HG03469 (cell line): ENCODE data around the gene CHCHD3.
A peak's percentile ranks its signal among the peaks of the same experiment; 100 is the strongest.

Experiments used
- ATAC-seq: cut with Tn5 transposase; IDR thresholded peaks from one replicate; pipeline ENCODE4 v1.9.1; 2021; ENCODE audit warnings: mild to moderate bottlenecking, moderate library complexity, moderate number of reproducible peaks; ENCODE audit not compliant: unreplicated experiment

The CHCHD3 gene

DNA sequence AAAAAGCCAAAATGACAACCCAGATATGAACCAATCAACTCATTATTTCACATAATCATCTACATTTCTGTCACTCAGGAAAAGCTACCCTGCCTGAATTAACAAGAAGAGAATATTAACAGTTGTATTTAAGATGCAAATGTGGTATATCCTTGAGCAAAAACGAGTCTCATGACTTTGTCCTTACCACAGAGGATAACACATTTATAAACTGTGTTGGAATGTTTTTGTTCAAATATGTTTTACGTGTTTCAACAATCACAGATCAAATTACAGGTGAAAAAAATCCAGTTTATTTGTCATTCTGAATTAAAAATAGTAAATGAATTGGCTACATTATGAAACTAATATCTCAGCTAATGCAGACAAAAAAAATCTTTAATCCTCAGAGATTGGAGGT, 34.6 kb downstream of the CHCHD3 start:
- no peak for ATAC-seq

DNA sequence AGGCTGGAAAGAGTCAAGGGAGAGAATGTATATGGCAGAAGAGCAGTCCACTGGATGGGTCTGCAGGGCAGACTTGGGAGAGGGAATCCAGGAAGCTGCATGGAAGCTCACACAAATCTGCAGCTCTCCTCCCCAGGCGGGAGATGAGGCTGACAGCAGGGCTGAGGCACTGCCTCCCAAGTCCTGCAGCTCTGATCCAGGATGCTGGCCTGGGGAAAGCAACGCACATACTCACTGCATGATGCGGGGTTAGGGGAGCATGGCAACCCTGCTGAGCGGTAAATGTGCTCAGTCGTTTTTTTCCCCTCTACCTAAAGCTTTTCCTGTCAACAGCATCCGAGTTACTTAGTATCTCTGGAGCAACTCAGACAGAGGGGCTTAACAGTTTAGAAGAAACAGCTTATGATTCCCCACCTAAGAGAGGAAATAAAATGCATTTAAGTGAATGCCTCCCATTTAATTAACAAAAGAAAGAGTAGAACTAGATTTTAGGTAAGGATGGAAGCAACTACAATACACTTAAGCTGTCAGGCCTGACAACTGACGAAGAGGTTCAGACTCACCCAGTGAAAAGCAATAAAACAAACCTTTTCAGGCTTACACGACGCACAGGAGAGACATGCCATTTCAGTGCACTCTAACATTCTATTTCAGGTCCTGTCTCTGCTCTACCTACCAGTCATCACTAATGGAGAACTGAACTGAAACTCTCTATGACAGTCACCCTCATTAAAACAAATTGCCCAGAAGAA, 37.0 kb downstream of the CHCHD3 start:
- no peak for ATAC-seq

DNA sequence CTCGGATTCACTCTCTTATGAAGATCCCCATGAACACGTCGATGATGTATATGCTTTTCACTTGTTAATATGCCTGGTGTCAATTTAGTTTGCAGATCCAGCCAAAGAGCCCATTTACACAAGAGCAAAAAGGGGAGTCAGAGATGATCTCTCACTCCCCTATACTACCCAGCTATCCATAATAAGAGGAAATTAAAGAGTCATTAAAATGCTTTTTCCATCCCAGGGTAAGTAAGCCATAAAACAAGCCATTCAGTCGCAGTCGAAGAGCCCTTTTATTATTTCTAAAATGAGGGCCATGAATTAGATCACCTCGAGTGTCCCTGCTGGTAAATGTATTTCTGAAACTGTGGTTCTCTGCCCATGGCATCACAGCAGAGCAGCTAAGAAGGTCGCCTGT, 41.2 kb downstream of the CHCHD3 start:
- no peak for ATAC-seq

DNA sequence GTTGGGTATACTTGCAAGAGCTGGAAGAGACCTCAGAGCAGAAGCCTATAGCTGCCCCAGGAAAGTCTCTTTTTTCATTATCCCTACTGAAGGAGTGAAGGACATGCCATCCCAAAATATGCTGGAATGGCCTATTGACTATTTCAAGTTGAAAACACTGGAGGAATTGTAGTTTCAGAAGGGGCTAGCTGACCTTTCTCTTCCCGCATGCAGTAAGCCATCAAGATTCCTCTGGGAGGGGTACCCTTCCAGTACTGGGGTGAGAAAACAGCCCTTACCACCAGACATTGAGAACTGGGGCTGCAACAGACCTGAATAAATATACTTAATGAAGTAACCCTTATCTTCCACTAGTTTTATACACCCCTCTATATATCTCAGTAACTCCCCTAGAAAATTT, 41.7 kb downstream of the CHCHD3 start:
- ATAC-seq, result no peak

DNA sequence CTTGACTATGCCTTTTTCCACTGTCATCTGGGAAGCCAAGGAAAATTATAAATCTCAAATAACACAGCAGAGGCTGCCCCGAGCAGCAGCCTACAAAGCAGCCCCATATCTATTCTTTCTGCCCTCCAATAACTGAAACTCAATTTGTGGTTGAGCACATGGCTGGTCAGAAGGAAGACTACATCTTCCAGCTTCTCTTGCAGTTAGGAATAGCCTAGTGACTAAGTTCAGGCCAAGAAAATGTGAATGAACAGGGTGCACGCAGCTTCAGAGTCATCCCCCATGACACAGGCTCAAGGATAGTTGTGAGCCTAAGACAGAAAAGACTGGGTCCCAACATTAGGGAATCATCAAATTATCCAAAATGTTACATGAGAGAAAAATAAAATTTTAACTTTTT, 42.3 kb downstream of the CHCHD3 start:
- no peak for ATAC-seq

DNA sequence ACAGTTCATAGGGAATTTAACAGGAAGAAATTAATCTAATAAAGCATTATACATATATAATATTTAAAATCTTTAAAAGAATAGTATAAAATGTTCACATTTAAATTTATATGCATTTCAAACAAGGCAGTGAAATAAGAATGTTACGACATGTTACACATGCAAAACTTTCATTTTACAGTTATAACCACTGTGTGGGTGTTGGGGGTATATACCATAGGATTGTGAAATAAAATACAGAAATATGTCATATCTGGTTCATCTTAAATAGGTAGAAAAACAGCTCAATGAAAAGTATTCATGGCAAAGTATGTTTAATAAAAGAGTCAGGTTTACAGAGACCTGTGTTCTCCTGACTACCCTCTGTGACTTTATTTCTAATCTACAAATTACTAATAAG, 45.6 kb downstream of the CHCHD3 start:
- ATAC-seq, result no peak

DNA sequence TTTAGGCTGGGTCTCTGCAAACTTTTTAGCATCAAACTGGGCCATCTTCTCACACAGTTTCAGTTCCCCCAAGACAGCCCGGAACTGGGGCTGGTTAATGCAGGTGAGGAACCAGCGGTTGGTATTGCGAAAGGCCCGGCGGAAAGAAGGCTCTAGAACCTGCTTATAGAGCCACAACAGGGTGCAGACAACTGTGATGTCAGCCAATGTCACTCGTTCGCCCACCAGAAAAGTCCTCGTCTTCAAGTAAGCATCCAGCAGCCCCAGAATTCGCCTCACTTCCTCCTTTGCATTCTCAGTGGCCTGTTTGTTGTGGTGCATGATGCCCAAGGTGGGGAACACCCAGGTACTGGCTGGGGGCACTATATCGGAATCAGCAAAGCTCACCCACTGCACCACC, 46.6 kb downstream of the CHCHD3 start:
- ATAC-seq, result peak; percentile 72

DNA sequence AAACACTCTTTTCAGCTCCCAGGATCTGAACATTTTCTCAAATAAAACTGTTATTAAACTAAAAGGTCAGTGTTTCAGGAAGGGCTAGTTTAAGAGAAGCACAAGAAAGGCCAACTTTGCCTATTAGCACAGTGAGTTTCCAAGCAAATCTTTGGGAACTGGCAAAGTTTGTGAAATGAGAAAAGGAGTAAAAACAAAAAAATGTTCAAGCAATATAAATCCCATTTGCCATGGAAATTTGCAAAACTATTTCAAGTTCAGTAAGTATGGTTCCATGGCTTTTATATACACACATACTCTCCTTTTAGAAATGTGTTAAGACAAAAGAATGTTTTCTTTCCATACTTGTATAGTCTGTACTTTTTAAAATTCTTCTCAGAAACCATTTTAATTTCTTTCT, 51.5 kb downstream of the CHCHD3 start:
- no peak for ATAC-seq

DNA sequence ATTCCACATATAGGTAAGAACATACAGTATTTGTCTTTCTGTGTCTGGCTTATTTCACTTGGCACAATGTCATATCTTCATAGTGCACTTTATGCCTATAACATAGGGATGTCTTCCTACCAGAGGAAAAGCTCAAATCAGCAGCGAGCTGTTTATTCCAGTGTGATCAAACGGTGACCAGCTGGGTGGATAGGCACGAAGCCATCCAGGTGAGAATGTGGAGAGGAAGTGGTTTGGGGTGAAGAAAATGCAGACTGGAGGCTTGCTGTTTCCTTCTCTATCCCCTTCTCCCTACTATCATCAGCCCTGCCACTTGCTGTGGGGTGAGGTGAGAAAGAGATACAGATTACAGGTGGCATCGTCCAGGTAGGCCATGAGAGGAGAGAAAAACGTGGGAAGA, 52.4 kb downstream of the CHCHD3 start:
- ATAC-seq, result no peak

DNA sequence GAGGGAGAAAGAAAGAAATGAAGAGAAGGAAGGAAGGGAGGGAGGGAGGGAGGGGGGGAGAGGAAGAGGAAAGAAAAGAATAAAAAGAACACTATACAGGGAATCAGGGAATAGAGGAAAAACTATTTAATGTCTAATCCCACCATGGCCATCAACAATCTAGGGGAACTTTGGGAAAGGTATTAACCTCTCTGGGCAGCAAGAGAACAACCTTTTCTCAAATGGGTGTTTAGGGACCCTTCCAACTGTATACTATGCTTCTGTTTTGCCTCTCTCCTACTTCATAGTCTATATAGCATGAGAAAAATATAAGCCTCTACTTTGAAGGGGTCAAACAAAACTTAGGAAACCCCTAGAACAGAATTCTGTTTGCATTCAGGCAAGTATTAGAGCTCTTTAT, 54.5 kb downstream of the CHCHD3 start:
- no peak for ATAC-seq

DNA sequence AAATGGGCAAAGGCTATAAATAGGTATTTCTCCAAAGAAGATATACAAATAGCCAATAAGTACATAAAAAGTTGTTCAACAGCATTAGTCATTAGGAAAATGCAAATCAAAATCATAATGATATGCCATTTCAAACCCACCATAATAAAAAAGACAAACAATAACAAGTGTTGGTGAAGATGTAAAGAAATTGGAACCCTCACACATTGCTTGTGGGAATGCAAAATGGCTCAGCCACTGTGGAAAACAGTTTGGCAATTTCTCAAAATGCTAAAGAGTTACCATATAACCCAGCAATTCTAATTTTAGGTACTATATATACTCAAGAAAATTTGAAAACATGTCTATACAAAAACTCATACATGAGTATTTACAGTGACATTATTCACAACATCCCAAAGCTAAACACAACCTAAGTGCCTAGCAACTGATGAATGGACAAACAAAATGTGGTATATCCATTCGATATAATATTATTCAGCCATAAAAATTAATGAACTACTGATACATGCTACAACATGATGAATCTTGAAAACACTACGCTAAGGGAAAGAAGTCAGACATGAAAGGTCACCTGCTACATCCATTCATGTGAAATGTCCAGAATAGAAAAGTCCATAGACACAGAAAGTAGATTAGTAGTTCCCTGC, 55.6 kb downstream of the CHCHD3 start:
- ATAC-seq, result no peak

DNA sequence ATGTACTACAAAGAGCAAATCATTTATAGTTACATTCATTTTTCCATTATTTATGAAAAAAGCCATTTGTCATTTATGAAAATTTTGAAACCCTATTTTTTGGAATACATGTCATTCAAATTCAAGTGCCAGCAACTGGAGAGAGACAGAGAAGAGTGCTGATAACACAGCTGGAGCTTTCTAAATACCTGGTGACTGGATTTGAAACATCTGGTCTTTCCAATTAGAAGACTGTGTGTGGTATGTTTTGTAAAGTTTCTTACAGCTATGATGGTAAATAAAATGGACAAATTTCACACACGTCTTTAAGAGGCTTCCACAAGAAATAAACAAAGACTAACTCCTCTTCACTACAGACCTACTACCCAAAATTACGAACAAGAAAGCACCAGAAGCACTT, 56.8 kb downstream of the CHCHD3 start:
- ATAC-seq, result no peak

DNA sequence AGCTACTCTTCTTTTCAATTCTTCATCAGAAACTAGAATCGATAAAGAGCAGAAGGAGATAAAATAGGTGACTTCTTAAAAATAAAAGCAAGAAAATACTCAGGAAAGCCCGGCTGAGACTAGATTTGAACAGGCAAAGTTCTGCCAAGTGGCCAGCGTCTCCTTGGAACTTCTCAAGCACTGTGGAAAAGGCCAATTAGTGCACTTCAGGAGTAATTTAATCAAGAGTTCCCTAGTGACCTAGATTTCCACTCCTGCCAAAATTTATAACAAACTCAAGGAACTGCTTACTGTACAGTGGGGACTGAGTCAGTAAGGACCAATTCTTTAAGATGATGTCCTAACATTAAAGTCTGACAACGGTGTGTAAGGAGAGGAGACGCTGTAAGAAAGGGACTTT, 57.3 kb downstream of the CHCHD3 start:
- no peak for ATAC-seq

DNA sequence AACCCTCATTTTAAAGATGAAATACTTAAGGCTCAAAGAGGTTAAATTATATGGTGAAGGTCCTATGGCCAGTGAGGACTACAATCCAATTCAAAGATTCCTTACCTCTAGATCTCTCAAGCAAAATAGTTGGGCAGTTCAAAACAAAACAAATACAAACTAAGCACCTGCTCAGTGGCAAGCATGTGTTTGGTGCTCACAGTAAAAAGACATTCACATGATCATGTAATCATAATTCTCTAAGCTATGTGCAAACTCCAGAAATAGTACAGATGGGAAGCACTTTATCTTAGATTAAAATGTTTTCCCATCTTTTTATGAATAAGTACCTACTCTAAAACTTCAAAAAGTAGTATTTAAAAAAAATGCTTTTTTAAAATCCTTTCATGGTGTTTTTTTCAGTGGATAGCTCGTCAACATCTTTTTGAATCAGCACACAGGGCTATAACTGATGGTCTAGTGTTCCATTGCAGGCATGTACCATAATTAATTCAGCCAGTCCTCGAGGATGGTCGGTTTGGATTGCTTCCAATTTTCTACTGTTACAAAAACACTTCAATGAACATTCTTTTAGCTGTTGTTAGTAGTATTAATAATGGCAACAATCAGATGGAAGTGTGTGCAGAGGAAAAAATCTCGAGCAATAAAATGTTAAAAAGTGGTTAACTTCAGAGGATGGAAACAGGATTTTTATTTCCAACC, 58.4 kb downstream of the CHCHD3 start:
- ATAC-seq, result no peak

DNA sequence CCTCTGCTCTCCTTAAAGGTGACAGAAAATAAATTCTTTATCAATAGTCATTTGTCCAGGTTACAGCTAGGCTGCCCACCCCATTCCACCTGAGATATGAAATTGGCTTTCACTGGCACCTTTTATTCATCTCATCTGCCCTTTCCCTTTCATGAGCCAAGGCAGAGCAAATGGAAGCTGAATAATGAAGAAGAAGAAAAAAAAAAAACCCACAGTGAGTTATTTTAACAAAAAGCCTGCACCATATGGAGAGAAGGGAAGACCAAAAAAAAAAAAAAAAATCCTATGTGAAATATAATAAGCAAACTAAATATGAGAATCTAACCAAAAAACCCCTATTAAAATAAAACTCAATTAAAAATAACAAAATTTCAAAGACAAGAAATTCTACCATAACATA, 59.2 kb downstream of the CHCHD3 start:
- no peak for ATAC-seq

DNA sequence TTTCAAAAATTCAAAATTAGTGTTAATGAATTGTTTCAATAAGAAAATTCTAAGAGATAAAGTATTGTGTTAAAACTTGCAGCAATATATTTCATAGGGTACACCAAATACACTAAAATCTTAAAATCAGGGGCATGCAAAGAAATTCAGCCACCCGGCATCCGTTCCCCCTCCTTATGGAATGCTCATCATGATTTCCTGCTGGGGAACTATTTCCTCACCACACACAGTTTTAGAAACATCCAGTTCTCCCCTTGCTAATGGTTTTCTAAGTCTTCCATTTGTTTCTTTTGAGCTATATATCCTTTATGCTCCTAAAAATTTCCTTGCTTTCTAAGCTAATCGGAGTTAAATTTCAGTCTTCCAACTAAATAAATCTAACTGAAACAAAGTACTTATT, 60.7 kb downstream of the CHCHD3 start:
- ATAC-seq, result no peak

DNA sequence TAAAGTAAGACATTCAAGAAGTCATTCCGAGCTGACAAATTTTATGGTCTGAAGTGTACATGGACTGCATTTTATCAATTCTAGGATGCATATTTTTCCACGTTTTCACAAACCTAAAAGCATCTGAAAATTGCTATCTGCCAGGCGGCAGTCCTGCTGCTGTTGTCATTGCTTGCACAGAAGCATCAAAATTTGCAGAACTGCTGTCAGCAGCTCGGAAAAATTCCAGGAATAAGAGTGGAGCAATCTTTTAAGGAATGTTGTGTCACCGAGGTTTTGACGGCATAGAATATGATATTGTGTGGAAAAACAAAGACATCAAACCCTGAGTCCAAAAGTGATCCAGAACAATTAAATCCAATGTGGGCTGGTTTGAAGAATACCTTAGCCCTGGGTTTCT, 61.4 kb downstream of the CHCHD3 start:
- ATAC-seq, result no peak

DNA sequence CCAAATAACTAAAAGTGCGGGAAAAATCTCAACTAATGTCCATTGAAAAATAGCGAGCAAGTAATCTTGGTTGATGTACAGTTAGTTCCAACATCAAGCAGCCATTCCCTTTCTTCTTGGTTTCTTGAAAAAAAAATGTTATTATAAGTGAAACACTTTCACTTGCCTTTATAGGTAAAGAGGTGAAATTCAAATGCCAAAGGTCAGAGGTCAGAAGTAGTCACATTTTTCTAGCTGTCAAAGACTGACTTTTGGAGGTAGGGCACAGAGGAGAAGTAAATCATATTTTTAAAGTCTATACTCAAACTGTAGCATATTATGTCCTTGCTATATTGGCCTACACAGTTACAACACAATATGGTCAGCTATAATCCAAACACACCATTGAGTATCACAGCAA, 62.3 kb downstream of the CHCHD3 start:
- ATAC-seq, result no peak

DNA sequence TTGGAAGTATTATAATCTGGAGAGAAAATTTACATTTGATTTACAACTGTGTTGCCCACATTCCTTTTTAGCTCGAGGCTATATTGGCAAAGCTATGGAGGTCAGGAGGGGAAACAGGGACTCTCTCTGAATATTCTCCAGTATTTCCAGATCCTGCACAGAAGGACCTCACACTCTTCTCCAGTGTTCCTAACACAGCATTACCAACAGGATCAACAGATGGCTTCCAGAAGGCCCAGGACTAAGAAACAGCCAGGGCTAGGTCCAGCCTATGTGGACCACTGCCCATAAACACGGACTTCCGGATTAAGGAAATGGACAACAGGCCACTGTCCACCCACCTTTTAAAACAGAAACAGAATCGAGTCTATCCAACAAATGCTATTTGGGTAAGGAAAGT, 65.3 kb downstream of the CHCHD3 start:
- no peak for ATAC-seq

DNA sequence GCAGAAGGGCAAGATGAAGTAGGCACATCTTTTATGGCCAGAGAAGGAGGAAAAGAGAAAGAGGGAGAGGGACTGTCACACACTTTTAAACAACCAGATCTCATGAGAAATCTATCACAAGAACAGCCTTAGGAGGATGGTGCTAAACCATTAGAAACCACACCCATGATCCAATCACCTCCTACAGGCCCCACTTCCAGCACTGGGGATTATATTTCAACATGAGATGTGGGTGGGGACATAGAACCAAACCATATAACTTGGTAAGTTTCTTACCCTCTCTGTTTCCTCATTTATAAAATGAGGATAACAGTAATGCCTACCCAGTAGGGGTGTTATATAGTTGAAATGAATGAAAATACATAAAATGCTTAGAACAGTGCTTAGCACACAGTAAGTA, 66.0 kb downstream of the CHCHD3 start:
- no peak for ATAC-seq

DNA sequence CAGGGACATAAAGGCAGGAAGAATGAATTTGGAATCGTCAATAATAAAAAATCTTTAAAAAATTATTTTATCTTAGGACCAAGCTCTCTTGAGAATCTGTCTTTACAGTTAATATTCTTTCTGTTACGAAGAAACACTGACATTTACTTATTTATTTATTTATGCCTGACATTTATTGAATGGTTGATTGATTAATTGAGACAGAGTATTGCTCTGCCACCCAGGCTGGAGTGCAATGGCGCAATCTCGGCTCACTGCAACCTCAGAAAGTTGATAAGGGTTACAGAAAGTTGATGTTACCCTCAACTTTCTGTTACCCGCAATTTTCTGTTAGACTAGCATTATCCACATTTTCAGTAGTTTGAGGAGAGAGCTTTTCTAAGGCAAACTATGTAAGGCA, 70.1 kb downstream of the CHCHD3 start:
- ATAC-seq, result no peak
